GM12864 (cell line): ENCODE data around the gene CLDN7.

Experiments
- DNase-seq: peaks from one replicate; pipeline ENCODE4 v3.0.0-alpha.2; 2011; ENCODE audit warnings: low read depth
- H3K4me3 ChIP-seq: 2 replicates; pipeline ENCODE4 v1.5.1; 2011; ENCODE audit warnings: mild to moderate bottlenecking, low read depth, low read length, control low read depth
- TF ChIP-seq, protein P1 (sequence below): IDR thresholded peaks from 2 replicates; pipeline ENCODE4 v1.5.1; 2011; ENCODE audit warnings: low read depth, mild to moderate bottlenecking, moderate library complexity, low read length, control low read depth, inconsistent platforms; ENCODE audit errors: missing control alignments

The CLDN7 gene

DNA sequence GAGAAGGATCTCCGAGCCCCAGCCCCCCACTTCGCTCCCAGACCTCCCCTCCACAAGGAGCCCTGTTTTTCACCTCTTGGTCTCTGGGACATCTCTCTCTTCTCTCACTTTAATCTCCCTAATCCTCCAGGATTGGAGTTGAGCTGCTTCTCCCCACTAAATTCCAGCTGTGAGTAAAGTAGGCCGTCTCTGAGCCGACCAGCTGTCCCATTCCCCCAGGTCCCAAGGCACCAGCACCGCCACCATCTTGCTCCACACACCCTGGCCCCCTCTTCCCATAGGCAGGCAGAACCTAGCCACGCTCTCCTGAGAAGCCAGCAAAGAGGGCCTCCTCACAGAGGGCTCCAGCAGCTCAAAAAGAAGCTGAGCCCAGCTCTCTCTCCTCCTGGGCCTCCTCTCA, 43.5 kb downstream of the CLDN7 start:
- TF ChIP-seq, protein P1, sequence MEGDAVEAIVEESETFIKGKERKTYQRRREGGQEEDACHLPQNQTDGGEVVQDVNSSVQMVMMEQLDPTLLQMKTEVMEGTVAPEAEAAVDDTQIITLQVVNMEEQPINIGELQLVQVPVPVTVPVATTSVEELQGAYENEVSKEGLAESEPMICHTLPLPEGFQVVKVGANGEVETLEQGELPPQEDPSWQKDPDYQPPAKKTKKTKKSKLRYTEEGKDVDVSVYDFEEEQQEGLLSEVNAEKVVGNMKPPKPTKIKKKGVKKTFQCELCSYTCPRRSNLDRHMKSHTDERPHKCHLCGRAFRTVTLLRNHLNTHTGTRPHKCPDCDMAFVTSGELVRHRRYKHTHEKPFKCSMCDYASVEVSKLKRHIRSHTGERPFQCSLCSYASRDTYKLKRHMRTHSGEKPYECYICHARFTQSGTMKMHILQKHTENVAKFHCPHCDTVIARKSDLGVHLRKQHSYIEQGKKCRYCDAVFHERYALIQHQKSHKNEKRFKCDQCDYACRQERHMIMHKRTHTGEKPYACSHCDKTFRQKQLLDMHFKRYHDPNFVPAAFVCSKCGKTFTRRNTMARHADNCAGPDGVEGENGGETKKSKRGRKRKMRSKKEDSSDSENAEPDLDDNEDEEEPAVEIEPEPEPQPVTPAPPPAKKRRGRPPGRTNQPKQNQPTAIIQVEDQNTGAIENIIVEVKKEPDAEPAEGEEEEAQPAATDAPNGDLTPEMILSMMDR = no peak
- DNase-seq = no peak
- H3K4me3 ChIP-seq = no peak overlapping the region

DNA sequence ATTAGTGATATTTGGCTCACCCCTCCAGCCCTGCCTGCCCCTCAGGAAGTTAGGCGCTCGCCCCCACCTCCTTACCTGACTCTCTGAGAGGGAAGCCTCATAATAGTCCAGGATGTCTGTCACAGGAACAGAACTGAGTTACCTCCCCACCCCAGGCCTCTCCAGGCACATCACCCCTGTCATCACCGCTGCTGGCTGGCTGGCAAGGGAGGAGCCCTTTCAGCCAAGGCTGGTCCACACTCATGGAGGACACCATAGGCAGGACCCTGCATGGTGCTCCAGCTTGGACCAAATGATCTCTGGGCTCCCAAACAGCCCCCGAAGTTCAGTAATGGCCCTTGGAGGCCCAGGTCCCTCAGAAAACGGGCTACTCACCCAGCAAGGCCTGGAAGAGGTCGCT, 44.1 kb downstream of the CLDN7 start:
- TF ChIP-seq, protein P1 = no peak
- no peak for DNase-seq
- no peak overlapping the region for H3K4me3 ChIP-seq

DNA sequence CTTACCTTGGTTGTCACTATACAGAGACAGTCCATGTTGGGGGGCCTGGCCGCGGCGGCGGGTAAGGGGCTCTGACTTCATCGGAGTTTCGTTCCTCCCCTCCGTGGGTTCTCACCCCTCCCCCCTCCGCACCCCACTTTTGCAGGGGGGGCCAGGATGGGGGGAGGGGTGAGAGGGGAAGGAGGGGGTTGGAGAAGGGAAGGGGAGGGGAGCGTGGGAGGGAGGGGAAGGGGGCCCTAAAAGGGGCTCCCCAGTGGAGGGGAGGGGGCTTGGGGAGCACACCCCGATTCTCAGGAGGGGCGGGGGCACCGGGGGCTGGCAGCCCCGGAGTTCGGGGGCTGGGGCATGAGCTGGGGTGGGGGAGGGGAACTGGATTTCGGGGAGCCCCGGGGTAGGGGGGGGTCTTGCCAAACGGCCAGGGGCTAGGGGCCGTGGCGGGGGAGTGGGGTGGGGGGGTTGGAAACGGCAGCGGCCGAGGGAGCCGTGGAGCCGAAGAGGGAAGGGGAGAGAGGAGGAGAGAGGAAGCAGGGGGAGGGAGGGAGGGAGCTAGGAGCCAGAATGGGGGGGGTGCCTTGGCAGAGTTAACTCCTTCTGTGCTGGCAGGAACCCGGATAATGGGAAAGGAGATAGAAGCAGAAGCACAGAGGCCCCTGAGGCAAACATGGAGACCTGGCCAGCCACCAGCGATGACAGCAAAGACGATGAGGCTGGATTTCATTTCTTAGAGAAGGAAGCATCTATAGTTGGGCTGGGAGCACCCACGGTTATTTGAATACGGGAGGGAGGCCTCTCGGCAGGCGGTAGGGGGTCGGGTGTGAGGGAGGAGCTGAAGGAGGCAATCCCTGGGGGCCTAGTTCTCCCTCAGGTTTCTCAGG, 44.9 kb downstream of the CLDN7 start:
- DNase-seq = no peak
- no peak overlapping the region for H3K4me3 ChIP-seq
- TF ChIP-seq, protein P1 = no peak

DNA sequence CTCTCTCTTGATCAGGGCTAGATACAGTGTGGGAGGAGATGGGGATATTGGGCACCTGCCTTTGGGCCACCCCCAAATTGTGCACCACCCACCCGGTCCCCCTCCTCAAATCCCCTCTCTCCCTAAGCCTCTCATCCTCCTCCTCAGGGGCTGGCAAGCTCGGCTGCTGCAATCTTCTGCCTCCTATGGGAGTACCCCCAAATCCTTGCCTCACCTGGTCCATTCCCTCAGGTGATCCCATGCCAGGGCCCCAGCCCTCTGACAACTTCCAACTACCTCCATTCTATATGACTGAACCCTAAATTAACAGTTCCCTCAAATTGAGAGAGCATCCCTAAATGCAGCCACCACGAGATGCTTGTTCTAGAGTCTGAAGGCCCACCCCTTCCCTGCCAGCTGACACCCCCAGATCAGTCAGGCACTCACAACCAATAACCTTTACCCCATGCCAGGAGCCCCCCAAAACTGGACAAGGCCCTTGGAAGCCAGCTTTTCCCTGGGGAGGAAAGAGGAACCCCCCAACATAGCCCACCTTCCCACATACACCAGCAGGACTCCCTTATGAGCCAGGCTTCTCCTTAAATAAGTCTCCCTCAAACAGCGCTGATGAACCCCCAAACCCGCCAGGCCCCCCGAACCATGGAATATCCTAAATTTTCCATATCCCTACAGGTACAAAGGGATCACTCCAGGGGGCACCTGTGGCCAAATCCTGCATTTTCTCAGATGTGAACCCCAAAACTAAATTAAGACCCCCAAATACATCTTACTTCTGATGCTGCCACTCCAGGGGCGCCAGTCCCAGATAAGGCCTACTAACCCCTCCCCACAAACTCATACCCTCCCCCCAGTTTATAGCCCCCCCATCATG, 45.8 kb downstream of the CLDN7 start:
- TF ChIP-seq, protein P1 = no peak
- DNase-seq = no peak
- no peak overlapping the region for H3K4me3 ChIP-seq

DNA sequence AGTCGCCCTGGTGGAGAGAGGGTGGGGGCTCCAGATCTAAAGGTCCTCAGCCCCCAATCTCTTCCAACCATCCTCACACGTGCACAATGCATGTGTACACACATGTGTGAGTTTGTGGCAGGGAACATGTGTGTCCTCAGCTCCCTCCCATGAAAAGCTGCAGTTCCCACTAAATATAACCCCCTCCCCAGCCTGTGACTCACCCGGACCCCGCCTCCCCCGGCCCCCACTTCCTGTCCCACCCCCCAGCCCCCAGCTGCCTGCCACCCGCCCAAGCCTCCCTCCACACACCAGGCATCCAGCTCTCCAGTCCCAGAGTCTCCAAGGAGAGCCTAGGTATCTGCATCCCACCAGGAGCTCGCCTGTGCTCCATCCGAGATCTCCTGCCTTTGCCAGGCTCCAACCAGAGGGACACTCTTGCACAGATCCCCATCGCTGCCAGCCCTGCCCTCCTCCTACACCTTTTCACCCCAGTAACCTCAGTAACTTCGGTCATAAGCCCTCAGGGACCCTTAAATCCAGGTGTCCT, 46.6 kb downstream of the CLDN7 start:
- no peak for DNase-seq
- no peak overlapping the region for H3K4me3 ChIP-seq
- TF ChIP-seq, protein P1 = no peak

DNA sequence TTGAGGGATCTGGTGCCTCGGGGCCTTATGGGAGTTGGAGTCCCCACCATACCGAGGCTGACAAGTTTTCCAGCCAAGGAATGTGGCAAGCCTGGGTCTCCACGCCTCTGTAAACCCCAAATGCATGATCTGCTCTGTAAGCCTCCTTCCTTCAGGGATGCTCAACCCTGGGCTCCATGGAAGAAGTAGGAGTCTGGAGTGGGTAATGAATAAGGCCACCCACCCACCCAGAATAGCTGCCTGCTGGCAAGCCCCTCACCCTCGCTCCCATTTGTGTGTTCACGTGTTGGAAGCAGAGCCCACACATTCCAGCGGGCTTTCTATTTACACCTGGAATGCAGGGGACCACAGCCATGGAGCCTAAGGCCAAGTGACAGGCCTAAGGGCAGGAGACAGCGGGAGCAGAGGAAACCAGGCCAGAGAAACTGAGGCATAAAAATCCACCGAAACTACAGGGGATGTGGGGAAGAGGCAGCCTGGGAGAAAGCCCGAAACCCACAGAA, 47.1 kb downstream of the CLDN7 start:
- H3K4me3 ChIP-seq = no peak overlapping the region
- DNase-seq = no peak
- TF ChIP-seq, protein P1 = no peak
